Stimulated activated CD4-positive, alpha-beta T cell treated with anti-CD3 and anti-CD28 coated beads, TNF-alpha, amount 100 ng/mL, for 4 hours (primary cell): ENCODE results near the gene CLCA4.

ENCODE experiments used
- DNase-seq, 3 experiments: peaks; one replicate each; pipeline ENCODE4 v3.0.0-alpha.2; 2020; ENCODE audit warnings: low read depth in 3 of 3

CLCA4 gene, protein sequence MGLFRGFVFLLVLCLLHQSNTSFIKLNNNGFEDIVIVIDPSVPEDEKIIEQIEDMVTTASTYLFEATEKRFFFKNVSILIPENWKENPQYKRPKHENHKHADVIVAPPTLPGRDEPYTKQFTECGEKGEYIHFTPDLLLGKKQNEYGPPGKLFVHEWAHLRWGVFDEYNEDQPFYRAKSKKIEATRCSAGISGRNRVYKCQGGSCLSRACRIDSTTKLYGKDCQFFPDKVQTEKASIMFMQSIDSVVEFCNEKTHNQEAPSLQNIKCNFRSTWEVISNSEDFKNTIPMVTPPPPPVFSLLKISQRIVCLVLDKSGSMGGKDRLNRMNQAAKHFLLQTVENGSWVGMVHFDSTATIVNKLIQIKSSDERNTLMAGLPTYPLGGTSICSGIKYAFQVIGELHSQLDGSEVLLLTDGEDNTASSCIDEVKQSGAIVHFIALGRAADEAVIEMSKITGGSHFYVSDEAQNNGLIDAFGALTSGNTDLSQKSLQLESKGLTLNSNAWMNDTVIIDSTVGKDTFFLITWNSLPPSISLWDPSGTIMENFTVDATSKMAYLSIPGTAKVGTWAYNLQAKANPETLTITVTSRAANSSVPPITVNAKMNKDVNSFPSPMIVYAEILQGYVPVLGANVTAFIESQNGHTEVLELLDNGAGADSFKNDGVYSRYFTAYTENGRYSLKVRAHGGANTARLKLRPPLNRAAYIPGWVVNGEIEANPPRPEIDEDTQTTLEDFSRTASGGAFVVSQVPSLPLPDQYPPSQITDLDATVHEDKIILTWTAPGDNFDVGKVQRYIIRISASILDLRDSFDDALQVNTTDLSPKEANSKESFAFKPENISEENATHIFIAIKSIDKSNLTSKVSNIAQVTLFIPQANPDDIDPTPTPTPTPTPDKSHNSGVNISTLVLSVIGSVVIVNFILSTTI

GRCh38 chr1:86546787-86547221 lies at the start of gene CLCA4:
Gene CLCA4 (plus strand): TSS chr1:86547078. CDS start chr1:86547120, 42 bp downstream.
- no peak for DNase-seq

GRCh38 chr1:86498281-86498680 lies 48.6 kb upstream of the CLCA4 start:
- DNase-seq: no peak

GRCh38 chr1:86499987-86500593 lies 46.8 kb upstream of the CLCA4 start:
- DNase-seq: no peak

DNA sequence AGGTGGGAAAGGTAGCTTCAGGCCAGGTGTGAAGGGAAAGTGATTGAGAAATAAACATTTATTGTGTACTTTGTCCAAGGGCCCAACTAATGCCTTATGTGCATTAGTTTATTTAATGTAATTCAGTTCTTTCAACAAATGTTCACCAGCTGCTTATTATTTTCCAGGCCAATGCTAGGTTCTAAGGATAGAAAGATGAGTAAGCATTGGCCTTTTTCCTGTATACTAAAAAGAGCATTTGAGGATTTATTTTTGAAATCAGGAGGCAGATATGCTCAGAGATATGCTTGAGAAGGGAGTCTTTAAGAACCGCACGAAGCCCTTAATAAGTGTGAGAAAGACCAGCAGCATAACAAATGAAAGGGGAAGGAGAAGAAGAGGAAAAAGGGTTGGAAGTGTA lies 46.2 kb upstream of the CLCA4 start:
- no peak for DNase-seq

GRCh38 chr1:86502125-86502646 lies 44.7 kb upstream of the CLCA4 start:
- peak in 1 of 3 experiments; percentile 26 for DNase-seq

DNA sequence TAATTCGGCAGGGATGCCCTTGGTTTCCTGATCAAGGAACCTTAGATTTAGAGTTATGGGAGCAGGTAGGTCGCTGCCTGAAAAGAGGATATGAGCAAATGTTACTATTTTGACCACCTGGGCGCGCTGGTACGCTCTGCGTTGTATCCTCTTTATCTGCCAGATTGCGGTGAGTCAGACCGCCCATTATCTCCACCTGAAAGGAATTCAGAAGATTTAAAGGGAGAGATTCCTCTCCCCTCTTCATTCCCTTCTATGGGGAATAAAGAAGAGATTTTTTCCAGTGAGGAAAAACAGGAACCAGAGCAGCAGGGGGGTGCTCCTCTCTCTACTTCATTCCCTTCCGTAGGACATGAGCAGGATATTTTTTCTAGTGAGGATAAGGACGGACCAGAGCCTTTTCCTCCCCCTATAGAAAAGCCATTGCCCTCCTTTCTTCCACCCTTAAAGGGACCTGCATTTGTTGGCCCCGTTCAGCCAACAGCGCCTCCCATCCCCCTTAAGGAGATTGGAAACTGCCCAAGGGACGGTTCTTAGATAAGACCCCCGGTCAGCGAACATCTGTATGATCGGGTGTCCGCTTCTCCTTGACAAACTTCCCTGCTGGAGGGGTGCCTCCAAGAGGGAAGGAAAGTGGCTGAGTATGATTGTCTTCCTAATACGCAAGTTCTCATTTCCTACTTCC lies 44.0 kb upstream of the CLCA4 start:
- no peak for DNase-seq

DNA sequence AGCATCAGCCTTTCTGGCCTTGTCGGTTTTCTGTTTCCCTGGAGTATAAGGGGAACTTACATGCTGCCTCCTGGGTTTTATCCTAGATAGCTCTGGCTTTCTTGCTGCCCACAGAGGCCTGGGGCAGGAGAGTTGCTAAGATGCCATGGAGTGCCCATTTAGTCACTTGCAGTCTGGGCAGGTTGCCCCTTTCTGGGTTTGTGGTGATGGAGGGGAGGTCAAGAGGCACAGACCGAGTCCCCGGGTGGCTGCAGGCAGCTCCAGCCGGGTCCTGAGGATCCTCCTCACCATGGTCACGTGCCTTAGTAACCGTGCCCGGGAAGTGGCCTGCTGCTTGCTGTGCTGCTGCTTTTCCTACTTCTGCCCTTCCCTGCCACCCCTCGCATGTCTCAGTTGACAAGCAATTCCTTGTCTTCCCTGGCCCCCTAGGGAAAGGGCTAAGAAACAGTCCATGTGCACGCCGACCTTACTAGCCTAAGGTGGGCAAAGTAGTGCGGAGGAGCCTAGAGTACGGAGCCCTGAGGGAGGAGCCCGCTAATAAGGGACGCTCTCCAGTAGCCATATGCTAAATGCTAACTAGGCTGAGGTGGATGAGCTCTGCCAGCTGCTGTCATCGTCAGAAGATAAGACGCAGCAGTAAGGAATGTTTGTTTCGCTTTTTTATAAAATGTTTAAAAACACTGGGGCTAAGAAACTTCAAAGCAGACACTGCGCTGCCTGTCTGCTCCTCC lies 43.3 kb upstream of the CLCA4 start:
- no peak for DNase-seq

- DNase-seq: no peak
These were observed 42.8 kb upstream of the CLCA4 start for GRCh38 chr1:86504137-86504479.

- no peak for DNase-seq
These were observed 41.8 kb upstream of the CLCA4 start for GRCh38 chr1:86504895-86505563.

DNA sequence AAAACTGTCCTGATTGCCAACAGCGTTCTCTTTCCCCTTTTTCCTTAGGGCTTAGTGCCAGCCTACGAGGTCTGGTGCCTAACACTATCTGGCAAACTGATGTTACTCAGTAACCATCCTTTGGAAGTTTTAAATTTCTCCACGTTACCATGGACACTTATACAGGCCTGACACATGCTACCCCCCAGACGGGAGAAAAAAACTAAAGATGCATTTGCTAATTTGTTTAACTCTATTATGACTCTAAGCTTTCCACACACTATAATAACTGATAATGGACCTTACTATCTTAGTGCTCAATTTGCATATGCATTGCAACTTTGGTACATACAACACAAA lies 41.3 kb upstream of the CLCA4 start:
- no peak for DNase-seq

DNA sequence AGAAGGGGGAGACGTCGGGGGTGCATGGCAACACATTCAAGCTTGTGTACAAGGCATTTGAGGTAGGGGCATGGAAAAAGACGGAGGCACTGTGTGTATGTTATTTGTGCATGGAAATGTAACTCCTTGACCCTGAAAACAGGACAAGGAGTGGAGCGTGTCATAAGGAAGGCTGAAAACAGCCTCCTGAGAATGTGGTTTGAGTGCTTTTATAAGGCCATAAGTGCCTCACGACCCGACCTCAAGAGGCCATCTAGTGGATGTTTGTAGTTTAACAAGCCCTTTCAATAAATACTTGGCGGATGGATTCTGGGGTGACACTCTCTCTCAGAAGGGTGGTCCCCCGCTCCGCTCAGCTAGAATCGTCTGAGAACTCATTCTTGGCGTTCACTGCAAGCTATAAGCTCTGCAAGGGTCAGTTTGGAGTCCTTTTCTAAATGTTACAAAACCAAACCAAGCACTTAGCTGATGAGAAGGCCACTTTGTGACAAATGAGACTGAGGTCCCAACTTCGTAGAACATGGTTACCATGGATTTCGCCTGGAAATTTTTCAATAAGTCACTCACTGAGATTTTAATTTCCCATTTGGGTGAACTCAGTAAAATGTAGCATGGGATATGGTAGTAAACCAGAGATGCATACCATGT lies 38.8 kb upstream of the CLCA4 start:
- no peak for DNase-seq

DNA sequence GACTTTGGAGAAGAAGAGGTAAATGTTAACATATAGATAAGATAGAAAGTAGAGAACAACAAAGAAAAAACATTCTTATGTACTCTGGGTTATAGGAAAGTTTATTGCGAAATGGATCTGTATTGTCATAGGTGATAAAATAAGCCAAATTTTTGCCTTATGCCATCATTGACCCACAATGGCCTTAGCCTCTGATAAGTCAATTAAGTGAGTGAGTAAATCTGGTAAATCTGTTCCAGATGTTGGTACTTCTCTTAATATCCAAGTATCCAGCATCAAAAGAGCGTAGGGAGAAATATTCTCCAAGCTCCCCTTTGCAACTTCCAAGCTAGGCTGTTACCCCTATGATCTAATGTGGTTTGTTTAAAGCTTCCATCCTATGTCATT lies 38.3 kb upstream of the CLCA4 start:
- DNase-seq: no peak

GRCh38 chr1:86515597-86515996 lies 31.3 kb upstream of the CLCA4 start:
- no peak for DNase-seq

GRCh38 chr1:86516335-86516734 lies 30.5 kb upstream of the CLCA4 start:
- no peak for DNase-seq

DNA sequence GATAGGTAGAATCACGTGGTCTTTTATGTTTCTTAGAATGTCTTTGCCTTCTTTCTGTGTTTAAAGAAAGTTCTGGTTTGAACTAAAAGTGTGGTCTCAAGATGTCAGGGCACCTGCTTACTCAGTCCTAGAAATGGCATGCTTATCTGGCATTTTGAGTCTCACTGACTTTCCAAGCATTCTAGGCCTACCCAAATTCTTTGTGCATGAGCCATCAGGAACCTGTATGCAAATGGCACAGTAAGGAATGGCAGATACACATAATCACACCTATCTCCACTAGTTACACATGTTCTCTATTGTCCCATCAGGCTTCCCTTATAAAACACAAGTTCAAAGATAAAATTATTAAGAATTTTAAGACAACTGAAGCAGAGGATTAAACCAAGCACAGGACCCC lies 29.5 kb upstream of the CLCA4 start:
- no peak for DNase-seq

DNA sequence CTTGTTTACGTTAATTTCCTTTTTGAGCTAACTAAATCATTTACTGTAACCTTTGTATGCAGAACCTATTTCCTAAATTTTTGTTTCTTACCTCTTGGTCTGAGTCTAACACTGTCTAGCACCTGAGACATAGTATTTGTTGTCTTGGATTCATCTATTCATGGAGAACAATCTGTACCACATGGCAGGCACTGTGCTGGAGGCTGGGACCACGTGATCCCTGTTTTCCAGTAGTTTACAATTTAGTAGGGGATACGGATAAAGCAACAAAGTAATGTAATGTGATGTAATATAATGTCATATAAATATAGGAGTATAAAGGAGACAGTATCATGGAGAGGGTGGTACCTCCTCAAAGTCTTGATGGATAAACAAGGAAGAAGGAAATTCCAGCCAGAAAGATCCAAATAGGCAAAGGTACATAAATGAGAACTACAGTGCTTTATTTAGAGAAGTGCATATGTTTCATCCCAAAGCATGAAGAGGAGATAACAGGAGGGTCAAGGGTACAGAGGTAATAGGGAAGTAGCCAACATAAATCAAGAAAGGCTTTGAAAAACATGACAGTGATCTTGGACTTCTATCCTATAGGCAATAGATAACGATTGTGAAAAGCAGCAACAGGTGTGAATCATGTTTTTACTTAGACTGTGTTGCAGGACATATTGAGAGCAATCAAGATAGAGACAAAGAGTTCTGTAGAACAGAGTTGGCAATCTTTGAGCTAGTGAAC lies 25.9 kb upstream of the CLCA4 start:
- no peak for DNase-seq

DNA sequence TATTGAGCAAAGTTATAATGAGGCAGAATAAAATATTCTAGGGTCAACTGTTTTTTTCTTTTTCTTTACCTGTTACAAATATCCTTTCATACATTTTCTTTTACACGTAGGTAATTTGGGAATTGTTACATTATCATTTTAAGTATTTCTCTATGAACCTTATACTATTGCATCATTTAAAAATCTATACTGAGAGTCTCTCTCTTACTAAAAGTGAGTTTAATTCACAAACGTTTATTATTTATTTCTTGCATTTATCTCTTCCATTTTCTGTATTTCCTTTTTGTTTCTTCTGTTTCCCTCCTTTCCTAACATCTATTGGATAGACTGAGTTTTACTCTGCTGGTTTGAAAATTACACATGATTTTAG lies 25.4 kb upstream of the CLCA4 start:
- DNase-seq: no peak

GRCh38 chr1:86522240-86522639 lies 24.6 kb upstream of the CLCA4 start:
- no peak for DNase-seq

DNA sequence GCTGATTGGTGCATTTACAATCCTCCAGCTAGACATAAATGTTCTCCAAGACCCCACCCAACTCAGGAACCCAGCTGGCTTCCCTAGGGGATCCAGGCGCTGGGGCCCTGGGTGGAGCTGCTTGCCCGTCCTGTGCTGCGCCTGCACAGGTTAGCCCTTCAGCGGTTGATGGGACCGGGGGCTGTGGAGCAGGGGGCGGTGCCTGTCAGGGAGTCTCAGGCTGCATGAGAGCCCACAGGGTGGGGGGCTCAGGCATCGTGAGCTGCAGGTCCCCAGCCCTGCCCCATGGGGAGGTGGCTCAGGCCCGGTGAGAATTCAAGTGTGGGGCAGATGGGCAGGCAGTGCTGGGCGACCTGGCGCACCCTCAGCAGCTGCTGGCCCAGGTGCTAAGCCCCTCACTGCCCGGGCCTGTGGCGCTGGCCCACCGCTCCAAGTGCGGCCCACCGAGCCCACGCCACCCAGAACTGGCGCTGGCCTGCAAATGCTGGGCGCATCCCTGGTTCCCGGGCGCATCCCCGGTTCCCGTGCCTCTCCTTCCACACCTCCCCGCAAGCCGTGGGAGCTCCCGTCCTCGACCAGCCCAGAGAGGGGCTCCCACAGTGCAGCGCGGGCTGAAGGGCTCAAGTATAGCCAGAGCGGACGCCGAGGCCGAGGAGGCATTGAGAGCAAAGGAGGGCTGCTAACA lies 23.1 kb upstream of the CLCA4 start:
- no peak for DNase-seq
